A549 treated with dexamethasone at 1 μM for 4 hours (cell line): Measurements from ENCODE around the gene TAC4. TPM values are rescaled to one million over a fixed set of nuclear protein-coding genes. Genes with fewer than 3 reads are reported as not detected.

ENCODE experiments used
- total RNA-seq: library from RNA; stranded (reverse); fragments of 200-300 nt; extraction: Qiagen RNA extraction; gene quantifications from 5 replicates; pipeline ENCODE4 v1.2.3, GENCODE V29; 2022

Gene TAC4, protein sequence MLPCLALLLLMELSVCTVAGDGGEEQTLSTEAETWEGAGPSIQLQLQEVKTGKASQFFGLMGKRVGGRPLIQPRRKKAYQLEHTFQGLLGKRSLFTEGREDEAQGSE
- total RNA-seq = not detected in 5 replicates

DNA sequence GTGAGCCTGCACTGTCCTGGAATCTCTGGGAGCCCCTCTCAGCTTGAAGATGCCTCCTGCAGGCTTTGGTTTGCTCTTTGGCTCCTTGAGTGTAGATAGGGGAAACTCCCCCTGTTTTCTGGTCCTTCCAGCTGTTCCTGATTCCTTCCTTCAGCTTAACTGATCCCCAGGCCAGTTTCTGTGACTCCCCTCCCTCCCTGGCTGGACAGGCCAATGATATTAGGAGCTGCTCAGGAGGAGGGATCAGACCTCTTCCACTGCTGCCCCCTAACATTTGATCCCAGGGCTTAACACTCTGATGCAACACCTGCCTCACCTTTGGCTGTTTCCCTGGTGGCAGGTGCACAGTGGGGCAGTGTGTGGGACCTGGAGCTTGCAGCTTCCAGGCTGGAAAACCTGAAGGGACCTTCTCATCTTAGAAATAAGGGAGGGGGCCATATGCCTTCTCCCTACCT, at the start of gene TAC4:
TAC4 (minus strand) TSS at position 51 of the 455 bp plus-strand sequence. CDS start 52 bp downstream, outside the sequence.

DNA sequence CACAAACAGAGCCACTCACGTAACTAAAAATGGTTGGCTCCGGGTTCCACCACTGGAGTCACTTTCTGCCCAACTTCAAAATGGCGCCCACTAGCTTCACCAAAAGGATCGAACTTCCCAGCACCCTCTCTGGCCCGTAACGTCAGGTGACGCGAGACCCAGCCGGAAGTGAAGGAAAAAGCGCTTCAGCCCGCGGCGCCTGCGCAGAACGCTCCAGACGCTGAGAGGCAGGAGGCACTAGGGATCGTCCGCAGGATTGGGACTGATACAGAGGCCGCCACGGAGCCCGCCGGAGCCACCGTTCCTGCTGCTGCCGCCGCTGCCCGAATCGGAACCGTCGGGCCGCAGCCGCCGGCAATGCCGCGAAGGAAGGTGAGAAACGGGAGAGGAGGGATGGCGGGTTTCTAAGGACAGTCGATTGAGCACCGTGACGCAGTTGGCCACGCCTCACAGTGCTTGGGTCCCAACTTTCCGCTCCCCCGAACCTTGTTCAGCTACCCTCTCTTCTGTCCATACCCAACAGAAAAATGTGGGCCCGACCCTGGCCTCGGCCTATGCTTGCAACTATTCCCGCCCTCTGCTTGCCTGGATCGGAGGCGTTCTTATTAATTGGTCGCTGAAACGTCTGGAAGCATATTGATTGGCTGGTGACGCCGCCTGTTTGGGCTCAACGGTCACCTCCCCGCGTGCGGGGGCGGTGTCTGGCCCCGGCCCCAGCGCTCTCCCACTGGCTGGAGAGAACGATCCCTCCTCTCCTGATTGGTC, 59.2 kb downstream of the TAC4 start, which contains the start of gene KAT7:
KAT7 (plus strand) TSS at position 204 of the 765 bp plus-strand sequence; CDS start at position 358, 154 bp downstream.

Other genes starting within 250 kb of the TAC4 start
- gene SPOP, start 170.0 kb downstream of the TAC4 start, total RNA-seq = 40.8 to 44.4 TPM (median 42.8 TPM) in 5 replicates
- gene SLC35B1, start 140.1 kb downstream of the TAC4 start, total RNA-seq = 85.8 to 94.8 TPM (median 87.9 TPM) in 5 replicates
- gene FAM117A, start 83.9 kb downstream of the TAC4 start, total RNA-seq = 1.6 to 2.2 TPM (median 1.9 TPM) in 5 replicates
- 25.8 to 32.1 TPM (median 30.0 TPM) in 5 replicates for gene KAT7, start 59.4 kb downstream of the TAC4 start, total RNA-seq
- 1.4 to 3.0 TPM (median 2.7 TPM) in 5 replicates for gene DLX4, start 121.1 kb upstream of the TAC4 start, total RNA-seq
- 0.06 to 0.17 TPM (median 0.08 TPM) in 5 replicates for gene DLX3, start 147.2 kb upstream of the TAC4 start, total RNA-seq
- 312 to 429 TPM (median 406 TPM) in 5 replicates for gene ITGA3, start 208.0 kb upstream of the TAC4 start, total RNA-seq
- gene PDK2, start 247.3 kb upstream of the TAC4 start, total RNA-seq = 11.5 to 21.5 TPM (median 20.4 TPM) in 5 replicates